ENCODE data around the gene TMEM229B.

DNA sequence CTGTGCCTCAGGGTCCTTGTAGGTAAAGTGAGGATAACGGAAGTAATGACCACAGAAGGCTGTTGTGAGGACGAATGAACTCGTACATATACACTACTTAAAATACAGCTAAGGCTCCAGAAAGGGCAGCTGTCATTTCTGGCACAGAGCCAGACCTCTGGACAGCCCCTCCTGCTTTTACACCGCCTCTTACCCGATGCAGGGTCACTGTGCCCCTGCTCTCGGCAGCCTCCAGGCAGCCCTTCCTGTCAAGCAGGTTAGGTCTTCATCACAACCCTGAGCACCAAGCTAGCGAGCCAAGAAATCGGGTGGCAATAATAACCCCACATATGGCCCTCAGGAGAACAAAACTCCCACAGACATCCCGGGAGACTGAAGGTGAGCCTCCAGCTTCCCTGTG, 8.5 kb downstream of the TMEM229B start:
- TF ChIP-seq, protein P1, sequence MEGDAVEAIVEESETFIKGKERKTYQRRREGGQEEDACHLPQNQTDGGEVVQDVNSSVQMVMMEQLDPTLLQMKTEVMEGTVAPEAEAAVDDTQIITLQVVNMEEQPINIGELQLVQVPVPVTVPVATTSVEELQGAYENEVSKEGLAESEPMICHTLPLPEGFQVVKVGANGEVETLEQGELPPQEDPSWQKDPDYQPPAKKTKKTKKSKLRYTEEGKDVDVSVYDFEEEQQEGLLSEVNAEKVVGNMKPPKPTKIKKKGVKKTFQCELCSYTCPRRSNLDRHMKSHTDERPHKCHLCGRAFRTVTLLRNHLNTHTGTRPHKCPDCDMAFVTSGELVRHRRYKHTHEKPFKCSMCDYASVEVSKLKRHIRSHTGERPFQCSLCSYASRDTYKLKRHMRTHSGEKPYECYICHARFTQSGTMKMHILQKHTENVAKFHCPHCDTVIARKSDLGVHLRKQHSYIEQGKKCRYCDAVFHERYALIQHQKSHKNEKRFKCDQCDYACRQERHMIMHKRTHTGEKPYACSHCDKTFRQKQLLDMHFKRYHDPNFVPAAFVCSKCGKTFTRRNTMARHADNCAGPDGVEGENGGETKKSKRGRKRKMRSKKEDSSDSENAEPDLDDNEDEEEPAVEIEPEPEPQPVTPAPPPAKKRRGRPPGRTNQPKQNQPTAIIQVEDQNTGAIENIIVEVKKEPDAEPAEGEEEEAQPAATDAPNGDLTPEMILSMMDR (IDR thresholded peaks at IDR 0.05): no peak
- TF ChIP-seq POLR2A (IDR thresholded peaks at IDR 0.05): no peak

Measured in esophagus squamous epithelium (tissue), 4 donors.